ENCODE measurements around the gene GSTA4.
"Not testable (repeated sequence)": the region's sequence is repeated elsewhere in the genome, so short reads cannot be mapped to it uniquely, and the experiment has no call there.

Gene GSTA4

GRCh38 chr6:52969359-52969758, 25.7 kb downstream of the GSTA4 start:
- no peak for DNase-seq

GRCh38 chr6:52966101-52966500, 29.0 kb downstream of the GSTA4 start:
- DNase-seq = peak in 1 of 2 experiments; percentile 10

DNA sequence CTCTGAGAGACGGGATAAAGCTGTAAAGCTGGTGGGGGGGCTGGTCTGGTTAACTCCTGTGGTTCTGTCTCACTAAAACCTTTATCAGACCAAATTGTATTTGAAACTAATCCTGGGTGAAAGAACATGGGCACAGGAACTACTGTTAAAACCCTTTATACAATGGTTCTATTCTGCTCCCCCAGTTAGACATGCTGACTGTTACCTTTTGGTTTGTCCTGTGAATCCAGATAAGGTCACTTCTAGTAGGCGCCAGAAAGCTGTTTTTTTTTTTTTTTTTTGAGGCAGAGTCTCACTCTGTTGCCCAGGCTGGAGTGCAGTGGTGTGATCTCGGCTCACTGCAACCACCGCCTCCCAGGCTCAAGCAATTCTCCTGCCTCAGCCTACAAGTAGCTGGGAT, 29.7 kb downstream of the GSTA4 start:
- no peak for DNase-seq

DNA sequence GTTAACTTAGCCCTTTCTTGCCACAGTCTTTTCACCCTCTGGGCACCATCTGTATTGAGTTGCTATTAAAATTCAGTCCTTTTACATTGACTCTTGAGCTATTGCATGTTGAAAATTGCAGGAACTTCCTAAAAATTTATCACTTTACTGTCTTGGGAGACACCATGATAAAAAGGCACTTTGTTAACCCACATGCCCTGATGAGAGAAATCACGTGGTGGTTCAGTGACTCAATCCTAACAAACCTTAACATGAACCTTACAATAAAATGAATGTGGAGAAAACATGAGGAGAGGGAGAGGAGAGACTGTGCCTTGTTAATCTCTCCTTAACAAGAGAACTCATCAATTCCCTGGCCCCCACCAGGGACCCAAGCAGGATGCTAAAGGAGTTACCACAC, 30.8 kb downstream of the GSTA4 start:
- no peak for DNase-seq

GRCh38 chr6:52962701-52963100, 32.4 kb downstream of the GSTA4 start:
- no peak for DNase-seq

DNA sequence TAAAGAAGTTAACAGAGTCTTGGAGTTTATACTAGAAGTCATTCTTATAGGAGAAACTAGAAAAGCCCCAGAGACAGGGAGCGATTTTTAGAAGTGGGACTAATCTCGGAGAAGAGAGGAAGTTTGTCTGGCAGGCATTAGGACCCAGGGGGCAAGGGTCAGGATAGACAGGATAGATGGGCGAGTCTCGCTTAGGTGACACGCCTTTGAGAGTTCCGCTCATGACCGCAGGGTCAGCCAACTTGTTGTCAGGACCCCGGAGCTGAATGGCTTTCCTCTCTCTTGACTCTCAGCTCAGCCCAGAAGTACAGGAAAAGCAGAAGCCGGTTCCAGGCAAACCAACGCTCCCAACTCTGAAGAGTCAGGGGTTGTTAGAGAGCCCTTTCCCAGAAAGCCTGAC, 34.1 kb downstream of the GSTA4 start:
- not testable (repeated sequence) for DNase-seq

- DNase-seq = not testable (repeated sequence)
Measured at GRCh38 chr6:52960211-52960610, 34.9 kb downstream of the GSTA4 start.

- no peak for DNase-seq
Measured at GRCh38 chr6:52958546-52959255, 36.4 kb downstream of the GSTA4 start.

- DNase-seq = no peak
Measured at GRCh38 chr6:52955871-52956270, 39.2 kb downstream of the GSTA4 start.

GRCh38 chr6:52953911-52954839, 40.9 kb downstream of the GSTA4 start:
- no peak for DNase-seq

DNA sequence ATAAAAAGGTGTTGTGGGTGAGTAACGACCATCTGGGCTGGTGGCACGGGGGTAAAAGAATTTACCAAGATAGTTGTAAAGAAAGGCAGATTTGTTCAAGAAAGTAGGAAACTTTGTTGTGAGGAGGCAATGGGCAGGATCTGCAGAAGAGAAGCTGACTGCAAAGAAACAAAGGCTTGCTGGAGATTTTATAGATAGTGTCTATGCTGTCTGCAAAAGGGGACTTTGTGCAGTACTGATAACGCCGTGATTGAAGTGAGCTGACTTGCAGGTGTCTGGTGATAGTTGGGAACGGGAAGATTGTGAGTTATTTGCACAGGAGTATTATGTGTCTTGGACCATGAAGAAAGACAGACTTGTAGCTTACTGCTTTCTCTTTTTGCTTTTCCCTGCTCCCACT, 48.8 kb downstream of the GSTA4 start:
- DNase-seq = no peak

GRCh38 chr6:52942821-52943220, 52.3 kb downstream of the GSTA4 start:
- DNase-seq = not testable (repeated sequence)

DNA sequence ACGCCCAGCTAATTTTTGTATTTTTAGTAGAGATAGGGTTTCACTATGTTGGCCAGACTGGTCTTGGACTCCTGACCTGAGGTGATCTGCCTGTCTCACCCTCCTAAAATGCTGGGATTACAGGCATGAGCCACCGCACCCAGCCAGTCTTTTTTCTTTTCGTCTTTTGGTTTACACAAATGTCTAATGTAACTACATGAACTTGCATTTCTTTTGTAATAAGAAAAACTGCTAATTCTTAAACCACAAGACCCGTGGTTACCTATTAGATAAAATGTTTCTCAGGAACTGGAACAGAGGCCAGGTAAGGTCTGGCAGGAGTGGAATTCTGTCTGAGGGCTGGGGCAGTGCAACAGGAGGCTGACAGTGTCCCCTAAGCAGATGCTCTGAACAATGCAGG, 52.9 kb downstream of the GSTA4 start:
- DNase-seq = no peak

GRCh38 chr6:52937908-52938307, 57.2 kb downstream of the GSTA4 start:
- no peak for DNase-seq

DNA sequence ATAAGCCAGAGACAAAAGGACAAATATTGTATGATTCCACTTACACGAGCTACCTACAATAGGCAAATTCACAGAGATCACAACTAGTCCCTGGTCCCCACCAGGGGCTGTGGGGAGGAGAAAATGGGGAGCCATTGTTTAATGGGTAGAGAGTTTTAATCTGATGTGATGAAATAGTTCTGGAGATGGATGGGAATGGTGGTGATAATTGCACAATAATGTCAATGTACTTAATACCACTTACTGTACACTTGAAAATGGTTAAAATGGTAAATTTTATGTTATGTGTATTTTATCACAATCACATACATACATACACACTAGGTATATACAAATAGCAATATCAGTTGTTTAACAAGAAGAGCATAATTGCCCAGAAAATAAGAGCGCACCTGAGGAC, 61.3 kb downstream of the GSTA4 start:
- no peak for DNase-seq

GRCh38 chr6:52931351-52931750, 63.7 kb downstream of the GSTA4 start:
- DNase-seq = peak; percentile 72 to 96

DNA sequence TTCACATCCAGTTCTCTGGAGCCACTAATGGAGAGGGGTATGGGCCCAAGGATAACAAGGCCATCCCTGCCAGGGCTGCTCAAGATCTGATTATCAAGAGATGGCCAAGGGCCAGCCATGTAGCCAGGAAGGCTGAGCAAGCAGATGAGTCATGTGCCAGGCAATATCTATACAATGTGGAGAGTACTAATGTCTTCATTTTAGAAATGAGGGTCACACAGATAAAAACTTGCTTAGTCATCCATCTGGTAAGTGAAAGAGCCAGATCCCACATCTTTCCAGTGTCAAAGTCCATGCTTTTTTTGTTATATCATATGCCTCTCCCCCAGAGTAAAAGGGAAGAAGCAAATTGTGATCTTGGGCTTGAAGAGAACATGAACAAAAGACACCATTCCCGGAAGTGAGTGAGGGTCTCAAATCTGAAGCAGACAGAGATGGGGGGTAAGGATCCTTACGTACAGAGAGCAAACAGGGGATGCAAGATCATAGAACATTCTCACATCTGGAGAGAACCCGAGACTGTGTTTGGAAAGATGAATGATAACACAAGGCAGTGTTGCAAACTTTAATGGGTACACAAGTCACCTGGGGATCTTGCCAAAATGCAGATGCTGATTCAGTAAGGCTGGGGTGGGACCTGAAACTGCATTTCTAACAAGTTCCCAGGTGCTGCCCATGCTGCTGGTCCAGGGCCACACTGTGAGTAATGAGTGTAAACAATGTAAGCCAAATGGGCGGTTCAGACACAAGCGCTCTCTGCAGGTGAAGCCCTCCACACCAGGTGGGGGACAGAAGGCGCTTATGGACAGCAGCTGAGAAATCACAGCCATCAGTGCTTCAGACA, 65.5 kb downstream of the GSTA4 start:
- DNase-seq = no peak
